ENCODE data around the gene LUC7L. TPM values are rescaled to one million over a fixed set of nuclear protein-coding genes. Genes with fewer than 3 reads are reported as not detected.
A peak's percentile ranks its signal among the peaks of the same experiment; 100 is the strongest.

LUC7L gene
- total RNA-seq, 2 experiments from 2014 or later: 58.4 to 59.1 TPM

DNA sequence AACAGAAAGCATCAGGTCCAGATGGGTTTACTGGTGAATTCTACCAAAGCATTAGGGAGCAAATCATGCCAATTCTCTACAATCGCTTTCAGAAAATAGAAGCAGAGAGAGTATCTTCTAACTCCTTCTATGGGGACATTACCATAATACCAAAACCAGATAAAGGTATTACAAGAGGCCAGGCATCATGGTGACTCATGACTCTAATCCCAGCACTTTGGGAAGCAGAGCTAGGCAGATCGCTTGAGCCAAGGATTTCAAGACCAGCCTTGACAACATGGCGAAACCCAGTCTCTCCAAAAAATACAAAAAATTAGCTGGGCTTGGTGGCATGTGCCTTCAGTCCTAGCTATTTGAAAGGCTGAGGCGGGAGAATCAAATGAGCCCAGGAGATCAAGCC lies 26.0 kb downstream of the LUC7L start:
- Mint-ChIP-seq H3K36me3 (ENCODE audit: low read depth) (peaks cover 42% of the 10 kb centered on the region), H3K9me3 (no peaks in the 10 kb centered on the region), H3K27ac (no peak overlapping the region), H3K4me1 (ENCODE audit: low read depth) (peaks cover 6% of the 10 kb centered on the region), H3K4me3 (no peak overlapping the region), H3K27me3 (ENCODE audit: low read depth) (no peaks in the 10 kb centered on the region)
- CTCF ChIA-PET: no interaction called here
- intact Hi-C loops (cut with micrococcal nuclease): no loop called here
- no peak for DNase-seq

DNA sequence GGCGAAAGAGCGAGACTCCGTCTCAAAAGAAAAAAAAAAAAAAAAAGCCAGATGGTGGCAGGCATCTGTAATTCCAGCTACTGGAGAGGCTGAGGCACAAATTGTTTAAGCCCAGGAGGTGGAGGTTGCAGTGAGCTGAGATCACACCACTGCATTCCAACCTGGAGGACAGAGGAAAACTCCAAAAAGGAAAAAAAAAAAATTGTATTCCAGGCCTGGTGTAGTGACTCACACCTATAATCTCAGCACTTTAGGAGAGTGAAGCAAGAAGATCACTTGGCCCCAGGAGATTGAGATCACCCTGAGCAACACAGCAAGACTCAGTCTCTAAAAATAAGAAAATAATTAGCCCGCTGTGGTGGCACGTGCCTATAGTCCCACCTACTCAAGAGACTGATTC lies 28.9 kb downstream of the LUC7L start:
- peaks cover 36% of the 10 kb centered on the region for H3K36me3 Mint-ChIP-seq (ENCODE audit: low read depth)

DNA sequence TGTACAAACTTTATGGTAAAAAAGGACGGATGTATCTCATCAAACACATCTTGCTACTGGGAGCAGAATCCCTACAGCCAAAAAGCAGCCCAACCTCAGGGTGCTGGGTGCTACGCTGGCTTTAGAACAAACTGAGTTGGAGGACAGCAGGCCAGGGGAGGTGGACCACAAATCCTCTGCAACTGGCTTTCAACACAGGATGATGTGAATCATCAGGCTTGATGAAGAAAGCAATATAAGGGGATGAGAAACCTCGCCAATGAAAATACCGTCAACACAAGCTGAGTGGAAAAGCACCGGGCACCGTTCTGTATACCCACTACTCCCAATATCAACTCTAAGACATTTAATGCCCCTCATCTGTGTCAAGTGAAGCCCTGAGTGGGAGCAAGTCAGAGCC lies 34.7 kb downstream of the LUC7L start:
- CTCF ChIA-PET: no interaction called here
- Mint-ChIP-seq H3K27me3 (ENCODE audit: low read depth) (no peaks in the 10 kb centered on the region), H3K4me1 (ENCODE audit: low read depth) (no peaks in the 10 kb centered on the region), H3K4me3 (no peak overlapping the region), H3K36me3 (ENCODE audit: low read depth) (peaks cover 36% of the 10 kb centered on the region), H3K27ac (no peak overlapping the region), H3K9me3 (no peaks in the 10 kb centered on the region)
- DNase-seq: no peak
- intact Hi-C loops (cut with micrococcal nuclease): no loop called here

More for the DNA sequence above, 28.9 kb downstream of the LUC7L start:
- H3K4me3 Mint-ChIP-seq: no peak overlapping the region
- CTCF ChIA-PET: no interaction called here
- no peaks in the 10 kb centered on the region for H3K4me1 Mint-ChIP-seq (ENCODE audit: low read depth)
- DNase-seq: no peak
- no peaks in the 10 kb centered on the region for H3K27me3 Mint-ChIP-seq (ENCODE audit: low read depth)
- H3K9me3 Mint-ChIP-seq: no peaks in the 10 kb centered on the region
- no peak overlapping the region for H3K27ac Mint-ChIP-seq
- intact Hi-C loops (cut with micrococcal nuclease): no loop called here

DNA sequence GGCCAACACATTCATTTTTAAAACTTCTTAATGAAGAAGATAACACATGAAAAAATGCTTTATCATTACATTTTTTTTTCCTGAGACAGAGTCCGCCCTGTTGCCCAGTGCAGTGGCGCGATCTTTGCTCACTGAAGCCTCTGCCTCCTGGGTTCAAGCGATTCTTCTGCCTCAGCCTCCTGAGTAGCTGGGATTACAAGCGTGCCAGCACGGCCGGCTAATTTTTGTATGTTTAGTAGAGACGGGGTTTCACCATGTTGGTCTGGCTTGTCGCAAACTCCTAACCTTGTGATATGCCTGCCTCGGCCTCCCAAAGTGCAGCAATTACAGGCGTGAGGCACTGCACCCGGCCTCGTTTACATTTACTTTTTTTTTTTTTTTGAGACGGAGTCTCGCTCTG lies 35.8 kb downstream of the LUC7L start:
- CTCF ChIA-PET: interaction anchor here (0.8 kb wide), 1 partner anchor 128 kb away, joined by 3 read pairs; no protein-coding TSS in a partner anchor
- no peaks in the 10 kb centered on the region for H3K9me3 Mint-ChIP-seq
- DNase-seq: no peak
- intact Hi-C loops (cut with micrococcal nuclease): no loop called here
- no peak overlapping the region for H3K4me3 Mint-ChIP-seq
- no peaks in the 10 kb centered on the region for H3K4me1 Mint-ChIP-seq (ENCODE audit: low read depth)
- no peak overlapping the region for H3K27ac Mint-ChIP-seq
- H3K27me3 Mint-ChIP-seq (ENCODE audit: low read depth): no peaks in the 10 kb centered on the region
- peaks cover 39% of the 10 kb centered on the region for H3K36me3 Mint-ChIP-seq (ENCODE audit: low read depth)

DNA sequence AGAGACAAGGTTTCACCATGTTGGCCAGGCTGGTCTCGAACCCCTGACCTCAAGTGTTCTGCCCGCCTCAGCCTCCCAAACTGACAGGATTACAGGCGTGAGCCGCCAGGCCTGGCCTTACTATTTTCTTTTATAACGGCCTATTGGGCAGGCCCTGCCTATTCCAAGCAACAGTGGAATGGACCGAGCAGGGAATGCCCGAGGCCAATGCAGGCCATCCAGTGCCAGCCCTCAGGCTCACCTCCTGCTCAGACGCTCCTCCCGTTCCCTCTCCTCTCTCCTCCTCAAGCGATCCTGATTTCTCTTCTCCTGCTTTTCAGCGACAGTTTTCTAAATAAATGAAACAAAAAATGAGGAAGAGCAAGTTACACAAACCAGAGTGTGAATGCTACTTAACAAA lies 36.6 kb downstream of the LUC7L start:
- no peaks in the 10 kb centered on the region for H3K27me3 Mint-ChIP-seq (ENCODE audit: low read depth)
- CTCF ChIA-PET: interaction anchor here (0.6 to 0.7 kb wide), 2 partner anchors 120 to 475 kb away, joined by 3 to 4 read pairs; no protein-coding TSS in a partner anchor
- H3K4me3 Mint-ChIP-seq: no peak overlapping the region
- no peaks in the 10 kb centered on the region for H3K4me1 Mint-ChIP-seq (ENCODE audit: low read depth)
- no peak overlapping the region for H3K27ac Mint-ChIP-seq
- DNase-seq: no peak
- intact Hi-C loops (cut with micrococcal nuclease): no loop called here
- H3K36me3 Mint-ChIP-seq (ENCODE audit: low read depth): peaks cover 34% of the 10 kb centered on the region
- no peaks in the 10 kb centered on the region for H3K9me3 Mint-ChIP-seq

DNA sequence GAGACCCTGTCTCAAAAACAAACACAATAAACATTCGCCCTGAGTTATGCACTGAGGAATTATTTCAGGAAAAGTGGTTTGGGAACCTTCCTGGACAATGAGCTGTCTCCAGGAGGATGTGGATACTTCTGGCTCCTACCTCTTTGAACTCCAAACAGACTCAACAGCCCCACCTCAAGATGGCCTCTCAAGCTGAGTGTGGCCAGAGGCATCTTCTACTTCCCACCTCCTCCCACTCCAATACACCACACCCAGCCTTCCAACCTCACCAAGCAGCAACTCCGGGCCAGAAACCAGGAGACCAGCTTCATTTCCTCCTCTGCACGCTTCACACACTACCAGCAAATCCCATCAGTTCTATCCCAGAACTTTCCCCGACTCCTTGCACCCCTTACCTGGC lies 37.4 kb downstream of the LUC7L start:
- no peaks in the 10 kb centered on the region for H3K9me3 Mint-ChIP-seq
- no peak overlapping the region for H3K4me3 Mint-ChIP-seq
- CTCF ChIA-PET: no interaction called here
- H3K4me1 Mint-ChIP-seq (ENCODE audit: low read depth): no peaks in the 10 kb centered on the region
- no peaks in the 10 kb centered on the region for H3K27me3 Mint-ChIP-seq (ENCODE audit: low read depth)
- no peak overlapping the region for H3K27ac Mint-ChIP-seq
- DNase-seq: no peak
- intact Hi-C loops (cut with micrococcal nuclease): no loop called here
- peaks cover 36% of the 10 kb centered on the region for H3K36me3 Mint-ChIP-seq (ENCODE audit: low read depth)

DNA sequence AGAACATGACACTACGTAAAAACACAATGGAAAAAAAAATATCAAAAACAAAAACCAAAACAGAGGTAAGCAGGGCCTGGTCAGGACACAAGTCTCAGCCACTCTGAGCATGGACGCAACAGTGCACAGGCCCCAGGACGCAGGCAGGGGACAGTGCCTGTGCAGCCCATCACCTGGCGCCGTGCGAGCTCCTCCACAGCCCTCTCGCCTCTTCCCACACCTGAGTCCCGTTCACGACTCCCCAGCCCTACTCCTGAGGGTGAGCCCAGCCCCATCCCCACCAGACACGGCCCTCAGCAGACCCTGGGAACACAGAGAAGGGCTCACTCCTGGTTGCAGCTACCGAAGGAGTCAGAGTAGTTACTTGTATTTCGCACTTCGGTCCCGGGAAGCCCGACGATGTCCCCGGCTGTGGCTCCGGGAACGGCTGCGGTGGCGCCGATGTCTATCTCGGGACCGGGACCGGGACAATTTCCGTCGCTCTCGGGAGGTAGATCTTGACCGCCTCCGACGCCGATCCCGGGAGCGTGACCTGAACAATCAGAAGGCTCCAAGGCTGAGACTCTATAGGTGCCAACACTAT lies 39.6 kb downstream of the LUC7L start:
- intact Hi-C loops (cut with micrococcal nuclease): no loop called here
- CTCF ChIA-PET: interaction anchor here (0.6 to 1.0 kb wide), 2 partner anchors 83 to 222 kb away, joined by 3 read pairs; no protein-coding TSS in a partner anchor
- Mint-ChIP-seq H3K27me3 (ENCODE audit: low read depth) (no peaks in the 10 kb centered on the region), H3K9me3 (no peaks in the 10 kb centered on the region), H3K36me3 (ENCODE audit: low read depth) (peaks cover 43% of the 10 kb centered on the region), H3K4me1 (ENCODE audit: low read depth) (no peaks in the 10 kb centered on the region), H3K4me3 (no peak overlapping the region), H3K27ac (no peak overlapping the region)
- DNase-seq: no peak

DNA sequence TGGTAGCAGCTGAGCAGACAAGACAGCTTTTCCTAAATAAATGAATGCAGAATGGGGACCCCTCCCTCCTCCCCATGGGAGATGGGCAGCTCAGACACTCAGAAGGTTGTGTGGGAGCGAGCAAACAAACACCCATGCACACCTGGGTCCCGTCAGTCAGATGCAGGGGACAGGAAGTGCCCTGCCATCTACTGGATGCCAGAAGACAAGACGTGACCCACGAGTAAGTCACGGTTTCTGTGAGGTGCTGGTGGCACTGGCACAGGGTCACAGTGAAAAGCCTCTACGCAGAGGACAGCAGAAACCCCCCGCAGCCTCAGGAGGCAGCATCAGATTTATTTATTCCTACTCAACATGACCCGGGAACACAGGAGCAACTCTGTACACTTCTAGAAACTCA lies 40.6 kb downstream of the LUC7L start:
- H3K27me3 Mint-ChIP-seq (ENCODE audit: low read depth): no peaks in the 10 kb centered on the region
- peak; percentile 42 for DNase-seq
- CTCF ChIA-PET: interaction anchor here (1.0 kb wide), 1 partner anchor 82 kb away, joined by 3 read pairs; no protein-coding TSS in a partner anchor
- intact Hi-C loops (cut with micrococcal nuclease): no loop called here
- H3K4me1 Mint-ChIP-seq (ENCODE audit: low read depth): no peaks in the 10 kb centered on the region
- no peak overlapping the region for H3K4me3 Mint-ChIP-seq
- peaks cover 43% of the 10 kb centered on the region for H3K36me3 Mint-ChIP-seq (ENCODE audit: low read depth)
- no peaks in the 10 kb centered on the region for H3K9me3 Mint-ChIP-seq
- no peak overlapping the region for H3K27ac Mint-ChIP-seq

DNA sequence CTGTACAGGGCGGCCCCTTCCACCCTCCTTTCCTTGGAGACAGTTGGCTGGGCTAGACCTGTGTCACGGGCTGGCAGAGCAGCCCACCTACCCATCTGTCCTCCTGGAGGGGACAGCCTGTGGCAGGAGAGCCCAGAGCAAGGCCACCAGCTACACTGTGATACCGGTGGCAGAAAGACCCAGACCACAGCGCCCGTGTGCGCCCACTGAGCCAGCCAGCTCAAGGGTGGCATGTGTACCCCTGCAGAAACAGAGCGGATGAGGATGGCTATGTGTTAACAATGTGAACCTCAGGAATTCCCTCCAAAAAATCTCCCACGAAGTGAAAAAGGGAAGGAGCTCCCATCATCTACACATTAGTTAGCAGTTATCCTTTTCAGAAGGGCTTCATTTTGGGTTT lies 41.9 kb downstream of the LUC7L start:
- CTCF ChIA-PET: interaction anchor here (1.3 kb wide), 1 partner anchor 90 kb away, joined by 5 read pairs; no protein-coding TSS in a partner anchor
- Mint-ChIP-seq H3K27me3 (ENCODE audit: low read depth) (no peaks in the 10 kb centered on the region), H3K27ac (no peak overlapping the region), H3K9me3 (no peaks in the 10 kb centered on the region), H3K36me3 (ENCODE audit: low read depth) (peaks cover 38% of the 10 kb centered on the region), H3K4me3 (no peak overlapping the region), H3K4me1 (ENCODE audit: low read depth) (no peaks in the 10 kb centered on the region)
- DNase-seq: no peak
- intact Hi-C loops (cut with micrococcal nuclease): no loop called here

DNA sequence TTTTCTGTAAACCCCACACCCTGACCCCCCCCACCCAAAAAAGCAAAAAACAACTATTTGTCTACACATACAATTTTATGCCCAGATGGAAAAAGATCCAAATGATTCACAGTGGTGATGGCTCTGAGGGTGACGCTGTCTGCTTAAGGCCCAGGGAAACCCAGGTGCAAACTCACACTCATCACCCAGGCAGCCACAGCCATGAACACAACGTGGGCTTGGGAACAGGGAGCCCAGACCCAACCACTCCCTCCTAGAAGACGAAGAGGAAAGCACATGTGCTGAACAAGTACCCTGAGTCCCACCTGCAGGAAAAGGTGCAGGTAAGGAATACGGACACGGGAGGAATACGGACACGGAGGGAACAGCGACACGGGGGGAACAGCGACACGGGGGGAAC lies 43.6 kb downstream of the LUC7L start:
- Mint-ChIP-seq H3K27me3 (ENCODE audit: low read depth) (no peaks in the 10 kb centered on the region), H3K4me1 (ENCODE audit: low read depth) (no peaks in the 10 kb centered on the region), H3K27ac (no peak overlapping the region), H3K9me3 (no peaks in the 10 kb centered on the region), H3K4me3 (no peak overlapping the region), H3K36me3 (ENCODE audit: low read depth) (peaks cover 29% of the 10 kb centered on the region)
- CTCF ChIA-PET: interaction anchor here (1.2 kb wide), 1 partner anchor 79 kb away, joined by 3 read pairs; no protein-coding TSS in a partner anchor
- intact Hi-C loops (cut with micrococcal nuclease): no loop called here
- no peak for DNase-seq

DNA sequence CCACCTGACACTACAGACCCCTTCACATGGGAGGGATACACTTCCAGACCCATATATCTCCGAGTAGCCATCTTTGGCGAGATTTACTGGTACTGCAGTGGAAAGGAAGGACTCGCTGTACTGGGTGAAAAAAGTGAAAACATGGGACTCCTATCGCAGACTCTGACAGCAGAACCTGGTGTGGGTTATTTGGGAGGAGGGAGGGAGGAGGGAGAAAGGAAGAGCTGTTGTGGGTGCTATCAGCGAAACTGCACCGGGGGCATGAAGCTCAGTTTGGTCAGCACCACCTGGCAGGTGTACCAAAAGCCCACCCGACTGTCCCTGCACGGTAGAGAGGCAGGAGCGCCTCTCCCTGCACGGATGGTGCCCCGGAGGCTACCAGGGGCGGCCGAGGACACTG lies 44.0 kb downstream of the LUC7L start:
- Mint-ChIP-seq H3K4me1 (ENCODE audit: low read depth) (no peaks in the 10 kb centered on the region), H3K36me3 (ENCODE audit: low read depth) (peaks cover 27% of the 10 kb centered on the region), H3K27ac (no peak overlapping the region), H3K9me3 (no peaks in the 10 kb centered on the region), H3K27me3 (ENCODE audit: low read depth) (no peaks in the 10 kb centered on the region), H3K4me3 (no peak overlapping the region)
- intact Hi-C loops (cut with micrococcal nuclease): no loop called here
- CTCF ChIA-PET: interaction anchor here (0.6 to 1.2 kb wide), 2 partner anchors 68 to 78 kb away, joined by 3 read pairs; no protein-coding TSS in a partner anchor
- DNase-seq: no peak

DNA sequence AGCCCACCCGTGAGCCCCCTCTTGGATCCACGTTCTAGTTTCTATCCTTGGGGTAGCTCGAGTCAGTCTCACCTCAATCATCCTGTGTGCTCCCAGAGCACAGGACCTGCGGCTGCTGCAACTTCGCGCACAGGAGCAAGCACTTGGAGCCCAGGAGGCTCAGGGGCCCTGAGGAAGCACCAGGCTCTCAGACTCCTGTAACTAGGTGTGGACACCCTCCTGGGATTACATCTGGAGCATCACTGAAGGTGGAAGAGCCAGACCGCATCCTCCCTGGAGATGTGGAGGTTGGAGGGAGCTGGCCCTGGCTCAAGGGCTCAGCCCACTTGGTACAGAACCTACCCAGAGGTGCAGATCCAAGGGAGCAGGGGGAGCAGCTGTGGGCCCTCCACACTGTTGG lies 46.2 kb downstream of the LUC7L start:
- H3K9me3 Mint-ChIP-seq: no peaks in the 10 kb centered on the region
- peaks cover 12% of the 10 kb centered on the region for H3K36me3 Mint-ChIP-seq (ENCODE audit: low read depth)
- intact Hi-C loops (cut with micrococcal nuclease): no loop called here
- no peak for DNase-seq
- H3K4me1 Mint-ChIP-seq (ENCODE audit: low read depth): no peaks in the 10 kb centered on the region
- H3K4me3 Mint-ChIP-seq: no peak overlapping the region
- no peak overlapping the region for H3K27ac Mint-ChIP-seq
- CTCF ChIA-PET: interaction anchor here (0.7 to 2.5 kb wide), 3 partner anchors 65 to 132 kb away, joined by 8 to 20 read pairs (median 15); no protein-coding TSS in a partner anchor
- H3K27me3 Mint-ChIP-seq (ENCODE audit: low read depth): peaks cover 16% of the 10 kb centered on the region

DNA sequence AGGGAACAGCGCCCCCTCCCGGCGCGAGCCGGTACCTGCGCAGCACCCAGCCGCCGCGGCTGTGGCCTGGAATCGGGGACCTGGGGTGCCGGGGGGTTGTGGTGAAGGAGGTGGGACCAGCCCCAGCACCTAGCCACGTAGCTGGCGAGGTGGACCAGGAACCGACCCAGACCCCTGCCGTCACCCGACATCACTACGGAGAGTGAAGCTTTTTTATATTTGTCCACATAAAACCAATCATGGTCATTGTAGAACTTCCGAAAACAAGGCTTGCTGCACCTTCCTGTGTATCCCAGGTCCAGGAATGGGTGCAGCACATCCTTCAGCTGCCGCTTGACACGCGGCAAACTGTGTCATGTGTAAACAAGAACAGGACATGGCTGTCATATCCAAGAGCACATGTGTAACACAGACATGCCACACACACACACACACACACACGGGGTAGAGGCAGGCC lies 47.7 kb downstream of the LUC7L start:
- Mint-ChIP-seq H3K9me3 (no peaks in the 10 kb centered on the region), H3K4me1 (ENCODE audit: low read depth) (no peaks in the 10 kb centered on the region), H3K36me3 (ENCODE audit: low read depth) (peaks cover 7% of the 10 kb centered on the region), H3K27me3 (ENCODE audit: low read depth) (peaks cover 25% of the 10 kb centered on the region), H3K4me3 (no peak overlapping the region), H3K27ac (no peak overlapping the region)
- no peak for DNase-seq
- CTCF ChIA-PET: interaction anchor here (0.7 to 2.8 kb wide), 16 partner anchors 9 to 180 kb away, joined by 3 to 20 read pairs (median 4); no protein-coding TSS in a partner anchor
- intact Hi-C loops (cut with micrococcal nuclease): loop anchor here (1.0 kb wide), 4 partner anchors 64 to 181 kb away; no protein-coding TSS in a partner anchor
